ENCODE results near the gene ETFA. TPM values are rescaled to one million over a fixed set of nuclear protein-coding genes. Genes with fewer than 3 reads are reported as not detected.

ETFA gene
- total and polyA plus RNA-seq, 4 experiments from 2014 or later, result 47.7 to 106 (median 76.5) TPM

- Histone ChIP-seq H3K4me1 (ENCODE audit: insufficient read depth, low read length) (no peaks in the 10 kb centered on the region), H3K9me3 (ENCODE audit: control insufficient read depth in 1 of 2, low read length in 2 of 2) (no peaks in the 10 kb centered on the region), H3K27me3 (ENCODE audit: insufficient read depth, low read length) (peaks cover 4% of the 10 kb centered on the region), H3K36me3 (ENCODE audit: insufficient read depth, low read length) (no peaks in the 10 kb centered on the region), H3K27ac (ENCODE audit: low read depth, low read length) (no peak overlapping the region), H3K4me3 (ENCODE audit: low read length in 2 of 2) (no peak overlapping the region)
- Mint-ChIP-seq H3K4me3 (peak overlapping the region in 1 of 8 donors; percentile 4), H3K27me3 (peaks cover 25 to 57% of the 10 kb centered on the region in 2 donors), H3K4me1 (peaks cover 0 to 2% (median 0%) of the 10 kb centered on the region in 4 donors), H3K9me3 (peaks cover 0 to 1% (median 0%) of the 10 kb centered on the region in 8 donors), H3K36me3 (no peaks in the 10 kb centered on the region), H3K27ac (no peak overlapping the region)
- DNase-seq, result no peak
- ChIA-PET POLR2A (ENCODE audit: partially characterized antibody) (no interaction called here), CTCF (ENCODE audit: partially characterized antibody) (no interaction called here)
- intact Hi-C loops (cut with micrococcal nuclease), result no loop called here
These were observed 17.7 kb upstream of the ETFA start for GRCh38 chr15:76328958-76329357.

GRCh38 chr15:76328106-76328696 is 16.9 kb upstream of the ETFA start:
- H3K36me3 Mint-ChIP-seq, result no peaks in the 10 kb centered on the region
- POLR2A ChIA-PET (ENCODE audit: partially characterized antibody), result no interaction called here
- no peaks in the 10 kb centered on the region for H3K4me1 Mint-ChIP-seq
- intact Hi-C loops (cut with micrococcal nuclease), result no loop called here
- Histone ChIP-seq H3K36me3 (ENCODE audit: insufficient read depth, low read length) (no peaks in the 10 kb centered on the region), H3K9me3 (ENCODE audit: control insufficient read depth in 1 of 2, low read length in 2 of 2) (no peaks in the 10 kb centered on the region), H3K27me3 (ENCODE audit: insufficient read depth, low read length) (no peaks in the 10 kb centered on the region), H3K4me1 (ENCODE audit: insufficient read depth, low read length) (no peaks in the 10 kb centered on the region), H3K27ac (ENCODE audit: low read depth, low read length) (no peak overlapping the region), H3K4me3 (ENCODE audit: low read length in 2 of 2) (no peak overlapping the region)
- H3K27me3 Mint-ChIP-seq, result peaks cover 24 to 53% of the 10 kb centered on the region in 2 donors
- H3K27ac Mint-ChIP-seq, result no peak overlapping the region
- H3K4me3 Mint-ChIP-seq, result no peak overlapping the region
- DNase-seq, result no peak
- CTCF ChIA-PET (ENCODE audit: partially characterized antibody), result no interaction called here
- peaks cover 0 to 1% (median 0%) of the 10 kb centered on the region in 8 donors for H3K9me3 Mint-ChIP-seq

- Mint-ChIP-seq H3K4me3 (no peak overlapping the region), H3K36me3 (no peaks in the 10 kb centered on the region), H3K27ac (peak overlapping the region in 1 of 7 donors; percentile 43), H3K4me1 (no peaks in the 10 kb centered on the region), H3K9me3 (peaks cover 0 to 2% (median 0%) of the 10 kb centered on the region in 8 donors), H3K27me3 (peaks cover 26 to 50% of the 10 kb centered on the region in 2 donors)
- Histone ChIP-seq H3K27me3 (ENCODE audit: insufficient read depth, low read length) (no peaks in the 10 kb centered on the region), H3K27ac (ENCODE audit: low read depth, low read length) (no peak overlapping the region), H3K4me1 (ENCODE audit: insufficient read depth, low read length) (no peaks in the 10 kb centered on the region), H3K9me3 (ENCODE audit: control insufficient read depth in 1 of 2, low read length in 2 of 2) (no peaks in the 10 kb centered on the region), H3K4me3 (ENCODE audit: low read length in 2 of 2) (no peak overlapping the region), H3K36me3 (ENCODE audit: insufficient read depth, low read length) (no peaks in the 10 kb centered on the region)
- ChIA-PET CTCF (ENCODE audit: partially characterized antibody) (no interaction called here), POLR2A (ENCODE audit: partially characterized antibody) (no interaction called here)
- intact Hi-C loops (cut with micrococcal nuclease), result no loop called here
- DNase-seq, result no peak
These were observed 16.2 kb upstream of the ETFA start for GRCh38 chr15:76327191-76328105.

- Mint-ChIP-seq H3K4me3 (no peak overlapping the region), H3K27ac (no peak overlapping the region), H3K9me3 (peaks cover 0 to 2% (median 0%) of the 10 kb centered on the region in 8 donors), H3K4me1 (no peaks in the 10 kb centered on the region), H3K36me3 (no peaks in the 10 kb centered on the region), H3K27me3 (peaks cover 28 to 53% of the 10 kb centered on the region in 2 donors)
- ChIA-PET CTCF (ENCODE audit: partially characterized antibody) (no interaction called here), POLR2A (ENCODE audit: partially characterized antibody) (no interaction called here)
- Histone ChIP-seq H3K27me3 (ENCODE audit: insufficient read depth, low read length) (no peaks in the 10 kb centered on the region), H3K4me3 (ENCODE audit: low read length in 2 of 2) (no peak overlapping the region), H3K36me3 (ENCODE audit: insufficient read depth, low read length) (no peaks in the 10 kb centered on the region), H3K9me3 (ENCODE audit: control insufficient read depth in 1 of 2, low read length in 2 of 2) (no peaks in the 10 kb centered on the region), H3K27ac (ENCODE audit: low read depth, low read length) (no peak overlapping the region), H3K4me1 (ENCODE audit: insufficient read depth, low read length) (no peaks in the 10 kb centered on the region)
- DNase-seq, result no peak
- intact Hi-C loops (cut with micrococcal nuclease), result no loop called here
These were observed 14.4 kb upstream of the ETFA start for GRCh38 chr15:76325704-76326103.

- Mint-ChIP-seq H3K4me3 (no peak overlapping the region), H3K27me3 (peaks cover 24 to 45% of the 10 kb centered on the region in 2 donors), H3K27ac (no peak overlapping the region), H3K9me3 (peaks cover 0 to 1% (median 0%) of the 10 kb centered on the region in 8 donors), H3K4me1 (no peaks in the 10 kb centered on the region), H3K36me3 (no peaks in the 10 kb centered on the region)
- Histone ChIP-seq H3K4me3 (ENCODE audit: low read length in 2 of 2) (no peak overlapping the region), H3K4me1 (ENCODE audit: insufficient read depth, low read length) (no peaks in the 10 kb centered on the region), H3K27ac (ENCODE audit: low read depth, low read length) (no peak overlapping the region), H3K36me3 (ENCODE audit: insufficient read depth, low read length) (no peaks in the 10 kb centered on the region), H3K27me3 (ENCODE audit: insufficient read depth, low read length) (no peaks in the 10 kb centered on the region), H3K9me3 (ENCODE audit: control insufficient read depth in 1 of 2, low read length in 2 of 2) (no peaks in the 10 kb centered on the region)
- no peak for DNase-seq
- CTCF ChIA-PET (ENCODE audit: partially characterized antibody), result interaction anchor here (0.9 to 1.4 kb wide), 2 partner anchors 11 to 84 kb away, joined by 3 to 4 read pairs; no protein-coding TSS in a partner anchor
- intact Hi-C loops (cut with micrococcal nuclease), result no loop called here
- POLR2A ChIA-PET (ENCODE audit: partially characterized antibody), result interaction anchor here (0.6 kb wide), 1 partner anchor 944 kb away, joined by 3 read pairs; no protein-coding TSS in a partner anchor
These were observed 12.8 kb upstream of the ETFA start for GRCh38 chr15:76324066-76324465.

- H3K27ac ChIP-seq (ENCODE audit: low read depth, low read length), result no peak overlapping the region
- POLR2A ChIA-PET (ENCODE audit: partially characterized antibody), result no interaction called here
- intact Hi-C loops (cut with micrococcal nuclease), result no loop called here
- DNase-seq, result no peak
- CTCF ChIA-PET (ENCODE audit: partially characterized antibody), result no interaction called here
- Mint-ChIP-seq H3K36me3 (no peaks in the 10 kb centered on the region), H3K4me1 (no peaks in the 10 kb centered on the region), H3K27ac (no peak overlapping the region), H3K27me3 (peaks cover 15 to 33% of the 10 kb centered on the region in 2 donors), H3K9me3 (peaks cover 0 to 1% (median 0%) of the 10 kb centered on the region in 8 donors), H3K4me3 (no peak overlapping the region)
- H3K4me1 ChIP-seq (ENCODE audit: insufficient read depth, low read length), result no peaks in the 10 kb centered on the region
- H3K27me3 ChIP-seq (ENCODE audit: insufficient read depth, low read length), result no peaks in the 10 kb centered on the region
- H3K36me3 ChIP-seq (ENCODE audit: insufficient read depth, low read length), result no peaks in the 10 kb centered on the region
- H3K9me3 ChIP-seq (ENCODE audit: control insufficient read depth in 1 of 2, low read length in 2 of 2), result no peaks in the 10 kb centered on the region
- H3K4me3 ChIP-seq (ENCODE audit: low read length in 2 of 2), result no peak overlapping the region
These were observed 10.3 kb upstream of the ETFA start for GRCh38 chr15:76321602-76322001.

- no peak overlapping the region for H3K4me3 Mint-ChIP-seq
These were observed 9.9 kb upstream of the ETFA start for GRCh38 chr15:76321171-76321570.

More at GRCh38 chr15:76321171-76321570, 9.9 kb upstream of the ETFA start:
- POLR2A ChIA-PET (ENCODE audit: partially characterized antibody), result no interaction called here
- CTCF ChIA-PET (ENCODE audit: partially characterized antibody), result no interaction called here
- no peaks in the 10 kb centered on the region for H3K4me1 ChIP-seq (ENCODE audit: insufficient read depth, low read length)
- peaks cover 0 to 1% (median 0%) of the 10 kb centered on the region in 8 donors for H3K9me3 Mint-ChIP-seq
- peaks cover 14 to 30% of the 10 kb centered on the region in 2 donors for H3K27me3 Mint-ChIP-seq
- intact Hi-C loops (cut with micrococcal nuclease), result no loop called here
- no peaks in the 10 kb centered on the region for H3K36me3 ChIP-seq (ENCODE audit: insufficient read depth, low read length)
- H3K4me3 ChIP-seq (ENCODE audit: low read length in 2 of 2), result no peak overlapping the region
- no peak overlapping the region for H3K27ac Mint-ChIP-seq
- H3K27me3 ChIP-seq (ENCODE audit: insufficient read depth, low read length), result no peaks in the 10 kb centered on the region
- no peak for DNase-seq
- no peak overlapping the region for H3K27ac ChIP-seq (ENCODE audit: low read depth, low read length)
- H3K9me3 ChIP-seq (ENCODE audit: control insufficient read depth in 1 of 2, low read length in 2 of 2), result no peaks in the 10 kb centered on the region
- H3K4me1 Mint-ChIP-seq, result no peaks in the 10 kb centered on the region
- no peaks in the 10 kb centered on the region for H3K36me3 Mint-ChIP-seq

Measured in CD4-positive, alpha-beta memory T cell (primary cell).